Rectal smooth muscle tissue (tissue), 1 donor: ENCODE data around the gene TNP2.

Experiments
- H3K27ac ChIP-seq: one replicate; pipeline ENCODE4 v1.7.0; 2013; ENCODE audit warnings: low read depth, low read length, inconsistent platforms
- H3K27me3 ChIP-seq: one replicate; pipeline ENCODE4 v1.7.0; 2013; ENCODE audit warnings: low read length; ENCODE audit not compliant: control insufficient read depth, insufficient read depth
- H3K36me3 ChIP-seq: one replicate; pipeline ENCODE4 v1.7.0; 2013; ENCODE audit warnings: low read length; ENCODE audit not compliant: control insufficient read depth, insufficient read depth
- H3K4me1 ChIP-seq: one replicate; pipeline ENCODE4 v1.7.0; 2013; ENCODE audit warnings: low read length; ENCODE audit not compliant: control insufficient read depth, insufficient read depth
- H3K4me3 ChIP-seq: one replicate; pipeline ENCODE4 v1.7.0; 2013; ENCODE audit warnings: low read length
- H3K9ac ChIP-seq: one replicate; pipeline ENCODE4 v1.7.0; 2013; ENCODE audit warnings: low read length

TNP2 gene

DNA sequence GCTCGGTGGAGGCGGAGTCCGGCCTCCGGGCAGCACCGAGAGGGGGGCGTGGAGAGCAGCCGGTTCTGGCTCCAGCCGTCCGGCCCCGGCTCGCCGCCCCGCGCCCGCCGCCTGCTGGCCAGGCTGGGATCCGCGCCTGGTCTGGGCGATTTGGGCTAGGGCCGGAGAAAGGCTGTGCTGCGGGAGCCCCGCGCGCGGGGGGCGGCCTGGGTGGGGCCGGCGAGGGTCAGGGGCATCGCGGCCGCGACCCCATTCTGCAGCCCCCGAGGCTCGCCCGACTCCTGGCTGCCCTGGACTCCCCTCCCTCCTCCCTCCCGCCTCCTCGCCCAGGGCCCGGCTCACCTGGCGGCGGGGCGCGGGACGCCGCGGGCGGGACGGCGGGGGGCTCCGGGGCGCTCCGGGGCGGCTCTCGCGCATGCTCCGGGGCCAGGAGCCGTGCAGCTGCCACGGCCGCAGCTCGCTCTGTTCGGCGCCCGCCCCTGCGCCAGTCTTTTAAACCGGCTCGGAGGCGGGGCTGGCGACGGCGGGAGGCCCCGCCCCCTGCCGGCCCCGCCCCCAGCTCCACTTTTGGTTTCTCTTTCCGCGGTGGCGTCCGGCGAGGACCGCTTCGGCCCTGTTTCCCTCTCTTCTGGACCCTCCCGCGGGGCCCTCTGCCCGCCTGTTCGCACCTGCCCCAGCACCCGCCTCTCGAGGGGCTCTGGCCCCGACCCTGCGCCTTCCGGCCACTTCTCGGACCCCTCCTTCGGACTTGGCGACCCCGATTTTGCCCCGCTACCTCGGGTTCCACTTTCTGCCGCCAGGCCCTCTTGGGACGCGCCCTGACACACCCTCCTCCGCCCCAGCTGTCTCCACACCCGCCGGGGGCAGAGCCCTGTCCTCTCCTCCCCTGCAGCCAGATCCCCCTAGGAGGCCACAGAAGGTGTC lies 13.1 kb downstream of the TNP2 start, which contains the start of gene SOCS1:
Gene SOCS1, minus strand, starts transcription at position 468 of the 924 bp plus-strand sequence. CDS start 726 bp downstream, outside the sequence.
- no peaks in the 10 kb centered on the region for H3K27me3 ChIP-seq
- no peaks in the 10 kb centered on the region for H3K36me3 ChIP-seq
- no peaks in the 10 kb centered on the region for H3K4me1 ChIP-seq
- peak within 1 kb of the TSS; percentile 95 for H3K9ac ChIP-seq
- peak within 1 kb of the TSS; percentile 83 for H3K4me3 ChIP-seq
- peak within 1 kb of the TSS; percentile 98 for H3K27ac ChIP-seq

DNA sequence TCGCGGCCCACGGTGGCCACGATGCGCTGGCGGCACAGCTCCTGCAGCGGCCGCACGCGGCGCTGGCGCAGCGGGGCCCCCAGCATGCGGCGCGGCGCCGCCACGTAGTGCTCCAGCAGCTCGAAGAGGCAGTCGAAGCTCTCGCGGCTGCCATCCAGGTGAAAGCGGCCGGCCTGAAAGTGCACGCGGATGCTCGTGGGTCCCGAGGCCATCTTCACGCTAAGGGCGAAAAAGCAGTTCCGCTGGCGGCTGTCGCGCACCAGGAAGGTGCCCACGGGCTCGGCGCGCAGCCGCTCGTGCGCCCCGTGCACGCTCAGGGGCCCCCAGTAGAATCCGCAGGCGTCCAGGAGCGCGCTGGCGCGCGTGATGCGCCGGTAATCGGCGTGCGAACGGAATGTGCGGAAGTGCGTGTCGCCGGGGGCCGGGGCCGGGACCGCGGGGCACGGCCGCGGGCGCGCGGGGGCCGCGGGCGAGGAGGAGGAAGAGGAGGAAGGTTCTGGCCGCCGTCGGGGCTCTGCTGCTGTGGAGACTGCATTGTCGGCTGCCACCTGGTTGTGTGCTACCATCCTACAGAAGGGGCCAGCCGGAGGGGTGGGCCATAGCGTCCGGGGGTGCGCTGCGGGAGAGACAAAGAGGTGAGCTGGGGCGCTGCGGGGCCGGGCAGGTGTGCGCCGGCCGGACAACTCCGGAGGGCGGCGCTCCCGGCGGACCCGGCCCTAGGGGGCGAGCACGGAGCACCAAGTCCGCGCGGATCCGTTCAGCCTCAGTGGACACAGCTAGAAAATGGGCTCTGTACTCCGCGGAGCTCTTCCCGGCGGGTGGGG lies 14.0 kb downstream of the TNP2 start:
- H3K4me3 ChIP-seq = peak overlapping the region; percentile 76
- peak overlapping the region; percentile 17 for H3K27ac ChIP-seq
- no peaks in the 10 kb centered on the region for H3K4me1 ChIP-seq
- H3K9ac ChIP-seq = no peak overlapping the region
- no peaks in the 10 kb centered on the region for H3K36me3 ChIP-seq
- H3K27me3 ChIP-seq = no peaks in the 10 kb centered on the region

DNA sequence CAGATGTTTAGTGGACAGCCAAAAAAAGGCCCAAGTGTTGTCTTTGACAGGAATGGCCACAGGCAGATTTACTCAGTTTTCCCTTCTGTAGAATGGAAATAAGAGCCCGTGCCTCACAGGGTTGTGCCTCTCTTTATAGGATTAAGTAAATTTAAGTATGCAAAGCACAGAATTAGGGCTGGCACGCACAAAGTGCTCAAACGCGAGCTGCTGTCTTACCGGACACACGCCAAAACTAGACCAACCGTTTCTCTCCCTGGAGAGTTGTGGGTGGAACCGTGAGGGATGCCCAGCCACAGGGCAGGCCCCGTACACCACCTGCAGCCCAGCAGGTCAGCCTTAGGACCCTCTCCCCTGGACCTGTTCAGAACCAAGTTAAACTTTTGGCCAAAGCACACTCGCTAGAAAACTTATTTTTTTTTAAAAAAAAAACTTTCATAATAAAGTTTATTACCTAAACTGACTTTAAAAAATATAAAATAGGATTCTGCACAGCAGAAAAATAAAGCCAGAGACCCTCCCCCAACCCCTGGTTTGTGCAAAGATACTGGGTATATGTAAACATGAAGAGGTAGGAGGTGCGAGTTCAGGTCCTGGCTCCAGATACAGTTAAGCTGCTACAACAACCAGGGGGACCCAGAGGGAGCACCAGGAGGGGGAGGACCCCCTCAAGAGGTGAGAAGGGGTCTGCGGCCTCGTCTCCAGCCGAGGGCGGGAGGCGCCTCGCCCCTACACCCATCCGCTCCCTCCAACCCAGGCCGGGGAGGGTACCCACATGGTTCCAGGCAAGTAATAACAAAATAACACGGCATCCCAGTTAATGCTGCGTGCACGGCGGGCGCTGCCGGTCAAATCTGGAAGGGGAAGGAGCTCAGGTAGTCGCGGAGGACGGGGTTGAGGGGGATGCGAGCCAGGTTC lies 14.9 kb downstream of the TNP2 start:
- H3K4me3 ChIP-seq = peak overlapping the region; percentile 76
- no peaks in the 10 kb centered on the region for H3K4me1 ChIP-seq
- H3K36me3 ChIP-seq = no peaks in the 10 kb centered on the region
- H3K27me3 ChIP-seq = no peaks in the 10 kb centered on the region
- no peak overlapping the region for H3K9ac ChIP-seq
- H3K27ac ChIP-seq = no peak overlapping the region

DNA sequence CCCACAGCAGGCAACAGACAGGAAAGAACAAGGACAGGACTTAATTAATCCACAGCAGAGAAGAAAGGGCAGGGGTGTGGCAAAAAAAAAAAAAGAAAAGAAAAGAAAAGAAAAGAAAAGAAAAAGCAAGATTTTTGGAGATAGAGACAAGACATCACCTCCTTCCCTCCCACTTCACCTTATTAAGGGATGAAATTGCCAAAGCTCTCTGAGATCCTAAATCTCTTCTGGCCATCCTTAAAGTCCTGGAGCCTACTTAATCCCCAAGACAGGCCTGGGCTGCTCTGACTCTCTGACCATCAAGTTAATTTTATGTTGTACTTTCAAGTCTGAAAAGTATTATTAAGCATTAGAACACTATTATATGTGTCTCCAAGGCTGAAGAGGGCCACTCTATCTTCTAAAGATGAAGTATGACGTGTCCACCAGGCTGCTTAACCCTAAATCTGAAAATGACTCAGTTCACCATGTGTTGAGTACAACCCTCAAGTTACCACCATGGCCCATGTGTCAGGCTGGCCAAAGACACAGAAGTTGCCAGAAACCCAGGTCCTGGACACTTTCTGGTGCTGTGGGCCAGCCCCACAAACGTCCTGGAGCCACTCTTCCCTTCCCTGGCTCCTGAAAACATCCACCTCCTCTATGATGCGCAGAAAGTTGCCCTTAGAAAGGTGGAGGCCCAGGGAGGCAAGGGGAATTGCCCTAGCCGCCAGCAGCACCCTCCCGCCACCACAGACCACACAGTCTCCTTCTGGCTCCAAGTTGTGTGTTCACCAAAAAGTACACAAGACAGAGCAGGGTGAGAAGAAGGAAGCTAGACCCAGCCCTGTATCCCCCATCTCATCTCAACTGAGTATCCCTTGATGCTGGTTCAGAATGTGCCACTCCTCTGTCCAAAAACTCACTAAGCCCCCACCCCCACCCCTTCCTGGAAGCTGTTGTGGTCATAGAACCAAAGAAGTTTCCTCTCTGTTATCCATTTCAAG lies 15.8 kb downstream of the TNP2 start:
- no peaks in the 10 kb centered on the region for H3K36me3 ChIP-seq
- H3K4me1 ChIP-seq = no peaks in the 10 kb centered on the region
- no peak overlapping the region for H3K9ac ChIP-seq
- no peaks in the 10 kb centered on the region for H3K27me3 ChIP-seq
- no peak overlapping the region for H3K27ac ChIP-seq
- peak overlapping the region; percentile 40 for H3K4me3 ChIP-seq

DNA sequence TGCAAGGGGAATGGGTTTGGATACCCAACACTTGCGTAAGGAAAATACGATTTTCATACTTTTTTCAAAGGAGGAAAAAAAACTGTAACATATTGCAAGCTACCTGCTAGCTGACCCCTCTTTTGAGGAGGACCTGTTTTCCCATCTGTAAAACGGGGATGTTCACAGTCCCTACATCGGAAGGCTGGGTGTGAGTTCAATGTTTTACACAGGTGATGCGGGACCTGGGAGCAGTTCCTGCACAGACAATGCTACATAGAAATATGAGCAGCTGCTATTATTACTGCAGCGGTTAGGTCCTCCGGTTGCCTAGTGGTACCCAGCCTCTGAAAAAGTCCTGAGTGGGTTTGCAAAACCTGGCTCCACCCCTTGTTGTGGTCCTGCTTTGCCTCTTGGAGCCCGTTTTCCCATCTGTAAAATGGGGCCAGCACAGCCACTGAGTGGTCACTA lies 16.6 kb downstream of the TNP2 start:
- H3K27ac ChIP-seq = no peak overlapping the region
- H3K4me3 ChIP-seq = no peak overlapping the region
- H3K4me1 ChIP-seq = no peaks in the 10 kb centered on the region
- no peak overlapping the region for H3K9ac ChIP-seq
- no peaks in the 10 kb centered on the region for H3K36me3 ChIP-seq
- H3K27me3 ChIP-seq = no peaks in the 10 kb centered on the region

DNA sequence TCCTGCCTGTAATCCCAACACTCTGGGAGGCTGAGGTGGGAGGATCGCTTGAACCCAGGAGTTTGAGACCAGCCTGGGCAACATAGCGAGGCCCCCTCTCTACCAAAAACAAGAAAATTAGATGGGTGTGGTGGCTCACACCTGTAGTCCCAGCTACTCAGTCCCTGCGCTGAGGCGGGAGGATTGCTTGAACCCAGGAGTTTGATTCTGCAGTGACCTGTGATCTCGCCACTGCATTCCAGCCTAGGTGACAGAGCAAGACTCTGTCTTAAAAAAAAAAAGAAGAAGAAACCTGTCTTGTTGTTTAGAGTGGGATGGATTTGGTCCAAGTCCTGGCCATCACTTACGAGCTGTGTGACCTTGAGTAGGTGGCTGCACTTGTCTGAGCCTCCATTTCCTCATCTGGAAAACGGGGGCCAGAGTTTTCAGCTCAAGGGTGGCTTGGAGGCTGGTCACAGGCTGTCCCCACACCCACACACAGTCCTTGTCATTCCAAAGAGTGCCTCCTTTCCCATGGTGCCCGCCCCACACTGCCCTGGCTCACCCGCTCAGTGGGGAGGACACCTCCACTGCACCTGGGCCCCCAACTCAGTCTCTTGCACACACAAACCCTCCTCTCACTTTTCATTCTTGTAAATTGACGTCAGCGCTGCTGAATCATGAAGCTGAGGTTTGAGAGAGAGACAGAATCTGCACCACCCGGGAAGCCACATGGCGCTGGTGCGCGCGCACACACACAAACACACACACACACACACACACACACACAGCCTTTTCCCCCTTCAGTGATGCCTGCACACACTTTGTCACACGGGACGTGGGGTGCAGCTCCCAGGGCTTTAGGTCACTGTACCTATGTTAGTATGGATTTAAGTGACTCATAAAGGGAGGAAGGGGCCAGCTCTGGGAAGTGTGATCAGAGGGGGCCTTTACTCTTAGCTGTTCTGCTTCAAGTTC lies 17.3 kb downstream of the TNP2 start:
- Histone ChIP-seq H3K36me3 (no peaks in the 10 kb centered on the region), H3K4me1 (no peaks in the 10 kb centered on the region), H3K4me3 (no peak overlapping the region)

DNA sequence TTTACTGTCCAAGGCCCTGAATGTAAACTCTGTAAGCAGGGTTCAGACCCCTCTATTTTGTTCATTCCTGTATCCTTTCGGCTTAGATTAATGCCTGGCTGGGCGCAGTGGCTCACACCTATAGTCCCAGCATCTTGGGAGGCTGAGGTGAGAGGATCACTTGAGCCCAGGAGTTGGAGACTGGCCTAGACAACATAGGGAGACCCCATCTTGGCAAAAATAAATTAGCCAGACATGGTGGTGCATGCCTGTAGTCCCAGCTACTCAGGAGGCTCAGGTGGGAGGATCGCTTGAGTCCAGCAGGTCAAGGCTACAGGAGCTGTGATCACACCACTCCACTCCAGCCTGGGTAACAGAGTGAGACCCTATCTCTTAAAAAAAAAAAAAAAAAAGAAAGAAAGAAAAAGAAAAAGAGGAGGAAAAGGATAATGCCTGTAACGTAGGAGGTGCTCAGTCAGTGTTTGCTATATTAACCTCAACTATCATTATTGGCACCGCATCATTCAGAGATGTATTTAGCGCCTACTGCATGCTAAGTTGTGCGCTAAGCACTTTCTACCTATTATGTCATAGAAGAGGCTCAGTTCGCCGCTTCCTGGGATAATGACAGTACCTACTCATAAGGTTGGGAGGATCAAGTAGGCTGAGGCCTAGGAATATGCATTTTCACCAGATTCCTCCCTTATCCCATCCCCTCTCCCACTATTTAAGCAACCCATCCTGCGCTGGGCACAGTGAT lies 18.2 kb downstream of the TNP2 start:
- H3K9ac ChIP-seq = no peak overlapping the region
- no peaks in the 10 kb centered on the region for H3K36me3 ChIP-seq
- H3K4me1 ChIP-seq = no peaks in the 10 kb centered on the region
- H3K27ac ChIP-seq = no peak overlapping the region
- H3K27me3 ChIP-seq = no peaks in the 10 kb centered on the region
- no peak overlapping the region for H3K4me3 ChIP-seq

More for the DNA sequence above, 17.3 kb downstream of the TNP2 start:
- Histone ChIP-seq H3K9ac (no peak overlapping the region), H3K27me3 (no peaks in the 10 kb centered on the region), H3K27ac (no peak overlapping the region)

DNA sequence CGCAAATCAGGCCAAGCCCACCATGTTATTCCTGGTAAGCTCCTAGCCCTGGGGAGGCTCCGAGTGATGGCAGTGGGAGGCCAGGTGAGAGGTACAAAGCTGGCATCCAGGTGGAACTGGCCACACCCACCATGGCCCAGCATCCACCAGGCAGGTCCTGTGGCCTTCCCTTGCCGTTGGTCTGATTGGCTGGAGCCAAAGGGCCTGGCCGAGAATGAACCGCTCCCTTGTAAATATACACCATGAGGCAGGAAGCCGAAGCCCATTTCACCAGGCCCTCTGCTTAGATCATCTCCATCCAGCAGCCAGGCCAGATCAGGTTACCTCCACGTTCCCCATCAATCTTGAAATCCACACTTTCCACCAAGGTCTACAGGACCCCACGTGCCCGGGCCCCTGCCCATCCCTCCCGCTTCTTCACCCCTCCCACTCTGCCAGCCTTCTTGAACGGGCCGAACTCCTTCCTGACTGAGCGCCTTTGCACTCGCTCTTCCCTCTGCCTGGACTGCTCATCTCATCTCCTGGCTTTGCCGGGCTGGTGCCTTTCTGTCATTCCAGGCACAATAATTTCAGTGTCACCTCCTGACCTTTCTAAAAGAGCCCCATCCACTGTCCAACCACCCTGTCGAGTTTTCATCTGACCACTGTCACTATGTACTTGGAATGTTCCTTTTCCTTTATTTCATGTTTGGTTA lies 18.9 kb downstream of the TNP2 start:
- Histone ChIP-seq H3K27ac (no peak overlapping the region), H3K4me1 (no peaks in the 10 kb centered on the region), H3K36me3 (no peaks in the 10 kb centered on the region), H3K9ac (no peak overlapping the region), H3K27me3 (no peaks in the 10 kb centered on the region), H3K4me3 (no peak overlapping the region)

DNA sequence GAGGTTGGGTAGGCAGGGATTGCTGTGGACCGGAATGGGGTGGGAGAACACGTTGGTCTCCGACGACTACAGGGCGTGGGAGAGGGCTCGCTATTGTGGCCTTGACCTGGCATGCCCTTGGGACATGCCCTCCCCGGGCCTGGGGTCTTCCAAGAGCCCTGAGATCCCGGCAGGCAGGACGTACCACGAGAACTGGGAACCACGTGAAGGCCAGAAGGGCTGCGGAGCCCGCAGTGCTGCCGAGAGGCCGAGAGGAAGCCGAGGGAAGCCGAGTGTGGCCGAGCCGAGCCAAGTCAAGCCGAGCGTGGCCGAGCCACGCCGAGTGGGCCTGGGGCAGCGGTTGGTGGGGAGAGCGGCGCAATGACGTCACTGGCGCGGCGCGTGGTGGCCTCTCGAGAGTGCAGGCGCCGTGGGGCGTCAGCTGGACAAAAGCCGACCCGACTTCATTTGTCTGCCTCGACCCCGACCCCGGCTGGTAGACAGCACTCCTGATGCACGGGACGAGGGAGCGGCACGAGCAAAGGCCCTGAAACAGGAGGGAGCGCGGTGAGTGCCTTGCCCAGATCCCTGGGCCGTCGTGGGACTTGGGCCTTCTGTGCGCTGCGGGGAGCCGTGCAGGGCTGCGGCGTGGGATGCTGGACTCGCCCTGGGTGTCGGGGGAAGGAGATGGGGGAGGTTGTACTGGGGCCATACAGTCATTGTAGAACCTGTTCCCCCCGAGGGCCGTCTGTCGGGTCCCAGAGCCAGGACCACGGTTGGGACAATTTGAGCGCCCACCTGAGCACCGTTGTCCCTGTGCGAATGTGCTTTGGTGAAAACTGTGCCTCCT lies 19.7 kb downstream of the TNP2 start:
- Histone ChIP-seq H3K27ac (no peak overlapping the region), H3K9ac (no peak overlapping the region), H3K27me3 (no peaks in the 10 kb centered on the region), H3K4me1 (no peaks in the 10 kb centered on the region), H3K36me3 (no peaks in the 10 kb centered on the region), H3K4me3 (no peak overlapping the region)
